BLaER1 (cell line): ENCODE results near the gene GJD4.

Source experiments
- H3K27ac ChIP-seq: shearing (Covaris generic); formaldehyde crosslinking; 2 replicates; pipeline ENCODE4 v1.8.1; 2022
- H3K27me3 ChIP-seq: shearing (Covaris generic); formaldehyde crosslinking; 2 replicates; pipeline ENCODE4 v1.8.1; 2022
- H3K36me3 ChIP-seq: shearing (Covaris generic); formaldehyde crosslinking; 2 replicates; pipeline ENCODE4 v1.8.1; 2022
- H3K4me1 ChIP-seq: shearing (Covaris generic); formaldehyde crosslinking; 2 replicates; pipeline ENCODE4 v1.8.1; 2022
- H3K4me2 ChIP-seq: shearing (Covaris generic); formaldehyde crosslinking; 2 replicates; pipeline ENCODE4 v1.8.1; 2022
- H3K4me3 ChIP-seq: shearing (Covaris generic); formaldehyde crosslinking; 2 replicates; pipeline ENCODE4 v1.8.1; 2022
- H3K9ac ChIP-seq: shearing (Covaris generic); formaldehyde crosslinking; 2 replicates; pipeline ENCODE4 v1.8.1; 2022
- H3K9me3 ChIP-seq: shearing (Covaris generic); formaldehyde crosslinking; 2 replicates; pipeline ENCODE4 v1.8.1; 2022
- H4K20me1 ChIP-seq: shearing (Covaris generic); formaldehyde crosslinking; 2 replicates; pipeline ENCODE4 v1.8.1; 2022
- Cebpa-rat ChIP-seq: shearing (Covaris generic); IDR thresholded peaks from 2 replicates; pipeline ENCODE4 v1.8.1; 2022

The GJD4 gene

DNA sequence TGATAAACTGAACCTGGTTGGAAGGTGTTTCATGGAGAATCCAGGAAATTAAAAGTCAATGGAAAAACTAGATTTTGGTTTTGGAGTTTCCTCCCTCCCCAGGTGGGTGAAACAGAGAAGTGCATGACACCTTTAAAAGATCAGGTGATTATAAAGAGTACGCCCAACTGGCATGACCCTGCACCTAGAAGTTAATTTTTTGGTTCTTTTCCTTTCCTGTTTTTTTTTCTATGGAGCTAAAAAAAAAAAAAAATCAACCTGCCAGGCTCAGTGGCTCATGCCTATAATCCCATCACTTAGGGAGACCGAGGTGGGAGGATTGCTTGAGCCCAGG, 7.9 kb downstream of the GJD4 start:
- no peak for TF ChIP-seq Cebpa-rat
- Histone ChIP-seq H3K4me1 (no peaks in the 10 kb centered on the region), H4K20me1 (no peaks in the 10 kb centered on the region), H3K9ac (no peak overlapping the region), H3K36me3 (no peaks in the 10 kb centered on the region), H3K9me3 (peaks cover 23% of the 10 kb centered on the region), H3K4me2 (no peak overlapping the region), H3K27me3 (no peaks in the 10 kb centered on the region), H3K27ac (no peak overlapping the region), H3K4me3 (no peak overlapping the region)

DNA sequence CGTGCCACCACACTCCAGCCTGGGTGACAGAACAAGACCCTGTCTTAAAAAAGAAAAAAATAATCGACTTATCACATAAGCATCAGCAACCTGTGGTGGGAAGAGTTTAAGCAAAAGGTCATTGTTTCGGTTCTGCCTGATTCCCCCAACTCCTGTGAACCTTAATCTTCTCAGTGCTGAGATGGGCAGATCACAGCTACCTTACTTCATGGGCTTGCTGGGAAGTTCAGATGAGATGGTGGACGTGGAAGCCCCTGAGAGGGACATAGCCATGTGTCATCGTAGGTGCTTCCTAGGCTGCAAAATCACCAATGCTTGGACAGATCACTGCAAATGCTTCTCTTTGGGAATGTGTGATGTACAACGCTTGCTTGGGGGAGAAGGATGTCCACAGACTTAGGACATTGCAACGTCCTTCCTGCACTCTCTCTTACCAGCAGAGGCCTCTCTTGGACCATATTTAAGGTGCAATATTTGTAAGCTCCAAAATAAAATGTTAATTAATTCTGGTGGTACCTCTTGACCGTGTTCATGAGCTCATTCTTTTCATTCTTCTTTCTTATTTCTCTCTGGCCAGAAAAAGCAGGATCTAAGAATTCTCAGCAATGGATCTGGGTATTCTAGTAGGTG, 8.6 kb downstream of the GJD4 start:
- H3K4me2 ChIP-seq, result no peak overlapping the region
- H3K27me3 ChIP-seq, result no peaks in the 10 kb centered on the region
- H3K4me3 ChIP-seq, result no peak overlapping the region
- H3K4me1 ChIP-seq, result no peaks in the 10 kb centered on the region
- no peak overlapping the region for H3K9ac ChIP-seq
- H3K27ac ChIP-seq, result no peak overlapping the region
- no peaks in the 10 kb centered on the region for H3K36me3 ChIP-seq
- TF ChIP-seq Cebpa-rat, result no peak
- H4K20me1 ChIP-seq, result no peaks in the 10 kb centered on the region
- peaks cover 17% of the 10 kb centered on the region for H3K9me3 ChIP-seq

DNA sequence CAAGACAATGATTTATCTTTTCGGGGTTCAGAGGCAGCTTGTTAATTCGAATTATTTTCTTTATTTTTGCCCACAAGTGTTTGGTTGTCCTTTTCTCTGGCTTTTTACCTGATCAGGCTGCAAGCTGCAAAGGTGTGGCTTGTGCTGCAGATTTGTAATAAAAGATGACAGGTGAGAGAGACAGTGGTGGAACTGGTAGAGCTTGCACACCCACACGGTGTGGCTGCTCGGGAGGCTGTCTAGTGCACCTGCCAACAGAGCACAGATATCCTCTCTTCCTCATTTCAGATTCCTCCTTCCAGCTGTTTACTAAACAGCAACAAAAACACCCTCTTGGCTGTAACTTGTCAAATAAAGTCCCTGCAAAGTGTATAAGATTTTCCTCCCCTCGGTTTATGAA, 9.2 kb downstream of the GJD4 start:
- TF ChIP-seq Cebpa-rat, result no peak
- no peak overlapping the region for H3K4me3 ChIP-seq
- no peak overlapping the region for H3K4me2 ChIP-seq
- no peaks in the 10 kb centered on the region for H3K27me3 ChIP-seq
- no peak overlapping the region for H3K9ac ChIP-seq
- H3K36me3 ChIP-seq, result no peaks in the 10 kb centered on the region
- no peaks in the 10 kb centered on the region for H3K4me1 ChIP-seq
- H3K27ac ChIP-seq, result no peak overlapping the region
- H4K20me1 ChIP-seq, result no peaks in the 10 kb centered on the region
- H3K9me3 ChIP-seq, result peaks cover 14% of the 10 kb centered on the region

DNA sequence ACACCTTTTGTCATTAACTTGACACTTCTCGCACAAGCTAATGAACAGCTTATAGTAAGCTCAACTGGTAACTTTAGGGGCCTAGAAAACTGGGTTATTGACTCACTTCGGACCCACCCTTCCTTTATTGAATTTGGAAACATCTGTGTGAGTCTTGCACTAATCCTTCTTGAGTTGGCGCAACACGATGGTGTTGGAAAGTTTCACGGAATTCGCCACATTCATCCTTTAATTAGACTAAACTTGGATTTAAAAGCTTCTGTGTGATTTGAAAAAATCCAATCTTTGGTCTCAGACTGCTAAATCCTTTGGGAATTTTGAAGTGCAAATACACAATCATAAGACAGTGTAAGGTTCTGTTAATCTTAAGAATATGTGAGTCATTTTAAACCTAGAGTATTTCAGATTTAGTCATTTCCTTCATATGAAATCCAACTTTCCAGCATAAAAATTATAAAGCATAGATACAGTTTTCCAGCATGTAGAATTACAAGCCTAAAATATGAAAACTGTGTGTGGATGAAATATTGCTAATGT, 21.9 kb downstream of the GJD4 start:
- Histone ChIP-seq H3K4me2 (no peak overlapping the region), H3K9ac (no peak overlapping the region), H4K20me1 (no peaks in the 10 kb centered on the region), H3K4me1 (no peaks in the 10 kb centered on the region), H3K27ac (no peak overlapping the region), H3K27me3 (no peaks in the 10 kb centered on the region), H3K4me3 (no peak overlapping the region), H3K36me3 (no peaks in the 10 kb centered on the region), H3K9me3 (no peaks in the 10 kb centered on the region)
- TF ChIP-seq Cebpa-rat, result no peak

DNA sequence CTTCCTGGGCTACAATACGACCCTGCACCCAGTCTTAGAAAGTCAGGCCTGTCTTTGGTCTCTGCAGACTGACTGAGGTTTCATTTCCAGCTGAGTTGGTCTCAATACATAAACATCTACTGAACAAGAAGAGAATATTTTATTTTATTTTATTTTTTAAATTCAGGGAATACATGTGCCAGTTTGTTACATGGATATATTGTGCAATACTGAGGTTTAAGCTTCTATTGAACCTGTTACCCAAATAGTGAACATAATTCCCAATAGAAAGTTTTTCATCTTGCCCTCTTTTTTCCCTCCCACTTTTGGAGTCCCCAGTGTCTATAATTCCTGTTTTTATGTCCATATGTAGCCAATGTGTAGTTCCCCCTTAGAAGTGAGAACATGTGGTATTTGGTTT, 26.3 kb downstream of the GJD4 start:
- H3K27me3 ChIP-seq, result no peaks in the 10 kb centered on the region
- no peak overlapping the region for H3K4me3 ChIP-seq
- no peaks in the 10 kb centered on the region for H3K4me1 ChIP-seq
- no peak overlapping the region for H3K4me2 ChIP-seq
- H3K9ac ChIP-seq, result no peak overlapping the region
- no peak overlapping the region for H3K27ac ChIP-seq
- TF ChIP-seq Cebpa-rat, result no peak
- H3K9me3 ChIP-seq, result no peaks in the 10 kb centered on the region
- H3K36me3 ChIP-seq, result no peaks in the 10 kb centered on the region
- no peaks in the 10 kb centered on the region for H4K20me1 ChIP-seq

DNA sequence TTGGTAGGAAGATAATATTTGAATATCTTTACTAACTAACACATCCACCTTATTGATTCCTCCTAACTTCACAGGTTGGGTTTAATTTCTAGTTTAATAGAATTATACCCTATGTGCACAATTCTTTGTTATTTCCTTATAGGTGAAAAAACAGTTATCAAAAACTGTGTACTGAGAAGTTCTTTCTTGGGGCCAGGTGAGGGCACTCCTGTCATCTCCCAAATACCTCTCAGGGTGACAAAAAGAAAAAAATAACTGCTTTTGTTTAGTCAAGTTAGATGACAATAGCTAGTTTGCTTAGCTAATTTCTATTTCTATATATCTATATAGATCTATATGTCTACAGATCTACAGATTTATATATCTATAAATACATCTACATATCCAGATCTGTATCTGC, 26.9 kb downstream of the GJD4 start:
- Histone ChIP-seq H3K4me3 (no peak overlapping the region), H3K9ac (no peak overlapping the region), H3K27me3 (no peaks in the 10 kb centered on the region), H3K36me3 (no peaks in the 10 kb centered on the region), H3K9me3 (no peaks in the 10 kb centered on the region), H4K20me1 (no peaks in the 10 kb centered on the region), H3K27ac (no peak overlapping the region), H3K4me1 (no peaks in the 10 kb centered on the region), H3K4me2 (no peak overlapping the region)
- TF ChIP-seq Cebpa-rat, result no peak

DNA sequence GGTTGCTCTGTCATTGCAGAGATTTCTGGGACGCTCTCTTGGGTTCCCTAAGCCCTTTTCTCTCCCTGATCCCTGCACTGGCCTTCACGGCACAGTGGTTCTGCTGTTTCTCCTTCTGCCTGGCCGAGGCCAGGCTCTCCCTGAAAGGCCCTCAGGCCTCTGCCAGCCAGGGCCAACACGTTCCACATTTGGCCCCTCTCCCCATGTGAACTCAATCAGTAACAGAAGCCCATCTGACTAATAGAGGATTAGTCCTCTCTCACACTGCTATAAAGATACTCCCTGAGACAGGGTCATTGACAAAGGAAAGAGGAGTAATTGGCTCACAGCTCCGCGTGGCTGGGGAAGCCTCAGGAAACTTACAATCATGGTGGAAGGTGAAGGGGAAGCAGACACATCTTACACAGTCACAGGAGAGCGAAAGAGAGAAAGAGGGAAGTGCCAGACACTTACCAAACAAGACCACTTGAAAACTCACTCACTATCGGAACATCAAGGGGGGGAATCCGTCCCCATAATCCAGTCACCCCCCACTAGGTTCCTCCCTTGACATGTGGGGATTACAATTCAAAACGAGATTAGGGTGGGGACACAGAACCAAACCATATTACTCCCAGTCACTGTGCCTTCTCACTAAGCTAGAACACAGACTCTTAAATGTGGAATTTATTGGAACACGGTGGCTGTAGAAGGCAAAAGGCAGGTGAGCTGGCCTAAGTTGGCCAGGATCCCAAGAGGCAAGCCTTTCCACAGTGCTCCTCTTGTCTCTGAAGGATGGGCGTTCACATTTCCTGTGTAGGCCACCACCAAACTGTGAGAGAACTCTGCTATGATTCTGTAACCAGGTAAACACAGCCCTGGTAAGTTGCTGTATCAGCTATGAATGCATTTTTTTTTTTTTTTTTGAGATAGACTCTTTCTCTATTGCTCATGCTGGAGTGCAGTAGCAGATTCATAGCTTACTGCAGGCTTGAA, 28.2 kb downstream of the GJD4 start:
- Histone ChIP-seq H3K27me3 (no peaks in the 10 kb centered on the region), H3K4me2 (no peak overlapping the region), H3K36me3 (no peaks in the 10 kb centered on the region), H3K4me1 (no peaks in the 10 kb centered on the region), H3K9me3 (no peaks in the 10 kb centered on the region), H3K4me3 (no peak overlapping the region), H4K20me1 (peaks cover 5% of the 10 kb centered on the region; the same call in 1 of the 2 replicates), H3K27ac (no peak overlapping the region), H3K9ac (no peak overlapping the region)
- no peak for TF ChIP-seq Cebpa-rat

DNA sequence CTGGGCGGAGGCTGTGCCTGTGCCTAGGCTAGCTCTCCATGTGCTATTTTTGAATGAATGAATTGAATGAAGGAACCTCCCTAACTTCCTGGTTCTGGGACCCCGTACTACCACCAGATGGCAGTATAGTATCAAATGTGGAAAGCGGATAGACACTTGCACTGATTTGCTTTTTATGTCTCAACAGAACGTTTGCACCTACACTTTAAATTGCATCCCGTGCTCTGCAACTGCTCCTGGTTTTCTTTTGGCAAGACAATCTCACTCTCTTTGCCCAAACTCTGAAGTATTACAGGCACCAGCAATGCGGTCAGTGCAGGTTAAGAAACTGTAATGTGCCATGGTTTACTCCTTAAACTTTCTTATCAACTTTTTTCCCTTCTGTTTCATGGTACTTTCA, 30.4 kb downstream of the GJD4 start:
- Histone ChIP-seq H3K4me1 (peaks cover 5% of the 10 kb centered on the region; the same call in 1 of the 2 replicates), H3K27me3 (no peaks in the 10 kb centered on the region), H3K4me2 (no peak overlapping the region), H3K36me3 (no peaks in the 10 kb centered on the region), H3K9ac (no peak overlapping the region), H4K20me1 (peaks cover 6% of the 10 kb centered on the region; the same call in 1 of the 2 replicates), H3K27ac (no peak overlapping the region), H3K9me3 (no peaks in the 10 kb centered on the region), H3K4me3 (no peak overlapping the region)
- no peak for TF ChIP-seq Cebpa-rat

DNA sequence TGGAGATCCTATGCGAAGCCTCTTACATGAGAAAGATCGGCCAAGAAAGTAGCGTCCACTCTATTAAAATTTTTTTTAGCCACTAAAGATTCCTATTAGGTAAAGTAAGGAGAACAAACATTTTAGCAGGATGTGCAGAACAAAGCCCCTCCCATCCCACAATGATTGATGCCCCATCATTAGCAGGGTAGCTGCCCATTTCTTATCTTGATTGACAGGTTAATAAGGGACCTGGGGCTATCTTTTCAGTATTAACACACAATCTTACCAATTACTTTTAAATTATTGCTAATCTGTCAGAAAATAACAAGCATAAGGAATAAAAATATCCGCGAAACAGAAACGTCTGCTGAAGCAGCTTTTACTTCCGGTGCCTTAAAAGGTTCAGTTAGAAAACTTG, 31.8 kb downstream of the GJD4 start:
- H3K36me3 ChIP-seq, result no peaks in the 10 kb centered on the region
- no peak overlapping the region for H3K4me2 ChIP-seq
- peaks cover 5% of the 10 kb centered on the region; the same call in 1 of the 2 replicates for H3K4me1 ChIP-seq
- no peak overlapping the region for H3K4me3 ChIP-seq
- peaks cover 6% of the 10 kb centered on the region; the same call in 1 of the 2 replicates for H4K20me1 ChIP-seq
- no peaks in the 10 kb centered on the region for H3K9me3 ChIP-seq
- H3K9ac ChIP-seq, result no peak overlapping the region
- H3K27me3 ChIP-seq, result no peaks in the 10 kb centered on the region
- H3K27ac ChIP-seq, result no peak overlapping the region
- no peak for TF ChIP-seq Cebpa-rat

DNA sequence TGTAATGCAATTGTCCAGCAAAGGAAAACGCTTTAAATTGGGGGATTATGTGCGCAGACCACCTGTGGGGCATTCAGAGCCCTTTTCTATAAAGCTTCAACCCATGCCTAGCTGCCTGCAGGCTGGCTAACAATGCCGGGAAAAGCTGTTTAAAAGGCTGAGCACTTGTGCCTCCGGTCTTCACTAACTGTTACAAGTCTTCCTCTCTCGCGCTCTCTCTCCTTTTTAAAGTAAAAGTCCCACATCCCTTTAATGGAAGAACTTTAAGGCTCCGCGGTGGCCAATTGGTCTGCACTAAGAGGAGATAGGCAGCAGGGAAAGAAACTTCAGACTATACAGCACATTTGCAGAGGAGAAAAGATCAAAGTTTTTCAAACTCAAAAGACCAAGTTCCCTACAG, 32.3 kb downstream of the GJD4 start:
- Histone ChIP-seq H4K20me1 (peaks cover 6% of the 10 kb centered on the region; the same call in 1 of the 2 replicates), H3K9me3 (no peaks in the 10 kb centered on the region), H3K9ac (no peak overlapping the region), H3K27ac (no peak overlapping the region), H3K4me2 (0 out of 2 replicates have a peak overlapping the region, but pooled peaks have one; percentile 22), H3K4me3 (no peak overlapping the region), H3K36me3 (no peaks in the 10 kb centered on the region), H3K27me3 (no peaks in the 10 kb centered on the region; the same call in 1 of the 2 replicates), H3K4me1 (peaks cover 5% of the 10 kb centered on the region; the same call in 1 of the 2 replicates)
- no peak for TF ChIP-seq Cebpa-rat
